HT1080 (cell line): ENCODE results near the gene NCOA7. TPM values are rescaled to one million over a fixed set of nuclear protein-coding genes. Genes with fewer than 3 reads are reported as not detected.
"Not testable (repeated sequence)": the region's sequence is repeated elsewhere in the genome, so short reads cannot be mapped to it uniquely, and the experiment has no call there.

Experiments used
- DNase-seq: peaks from one replicate; pipeline ENCODE4 v3.0.0-alpha.2; 2015; ENCODE audit warnings: low read depth
- small RNA-seq: library from RNA; depleted of rRNA; stranded (forward); fragments of <200 nt; gene quantifications from one replicate; pipeline ENCODE3, GENCODE V24; 2014
- total RNA-seq: library from RNA; depleted of rRNA; stranded (reverse); fragments of >200 nt; shearing (Covaris generic); gene quantifications from 2 replicates; pipeline ENCODE4 v1.2.3, GENCODE V29; 2014; rRNA removed

NCOA7 gene
- total RNA-seq, 1 experiment from 2014 or later: 5.0 TPM

GRCh38 chr6:125963817-125964216, 173.1 kb downstream of the NCOA7 start:
- no peak for DNase-seq

- no peak for DNase-seq
These were observed 175.8 kb downstream of the NCOA7 start for GRCh38 chr6:125966569-125966968.

- no peak for DNase-seq
These were observed 177.7 kb downstream of the NCOA7 start for GRCh38 chr6:125968493-125968892.

GRCh38 chr6:125970760-125971159, 180.0 kb downstream of the NCOA7 start:
- no peak for DNase-seq

GRCh38 chr6:125972478-125972877, 181.7 kb downstream of the NCOA7 start:
- DNase-seq: not testable (repeated sequence)

GRCh38 chr6:125974214-125974866, 183.6 kb downstream of the NCOA7 start:
- DNase-seq: peak; percentile 42

- DNase-seq: no peak
These were observed 188.3 kb downstream of the NCOA7 start for GRCh38 chr6:125979101-125979500.

Small RNA genes lying within 50 kb of the gene (small RNA-seq; reads per million reads assigned to genes)
- not detected for gene RNA5SP216

Other genes with a start within 250 kb of the NCOA7 start
- 0.16 and 0.23 TPM in 2 replicates for gene HEY2, start 41.3 kb upstream of the NCOA7 start, total RNA-seq
- 8.7 and 10.0 TPM in 2 replicates for gene HINT3, start 165.8 kb downstream of the NCOA7 start, total RNA-seq
- 15.8 and 17.1 TPM in 2 replicates for gene TRMT11, start 195.6 kb downstream of the NCOA7 start, total RNA-seq